ENCODE data around the gene TNKS1BP1.

GRCh38 chr11:57309106-57310059 lies 15.4 kb downstream of the TNKS1BP1 start:
- TF ChIP-seq ZNF274 (IDR thresholded peaks at IDR 0.05; ENCODE audit: low read depth, low read length), result no peak
- TF ChIP-seq YY1 (IDR thresholded peaks at IDR 0.05; ENCODE audit: insufficient read depth, insufficient read length), result no peak

All from NT2/D1 (cell line).